Measurements from ENCODE around the gene HOXB8.

DNA sequence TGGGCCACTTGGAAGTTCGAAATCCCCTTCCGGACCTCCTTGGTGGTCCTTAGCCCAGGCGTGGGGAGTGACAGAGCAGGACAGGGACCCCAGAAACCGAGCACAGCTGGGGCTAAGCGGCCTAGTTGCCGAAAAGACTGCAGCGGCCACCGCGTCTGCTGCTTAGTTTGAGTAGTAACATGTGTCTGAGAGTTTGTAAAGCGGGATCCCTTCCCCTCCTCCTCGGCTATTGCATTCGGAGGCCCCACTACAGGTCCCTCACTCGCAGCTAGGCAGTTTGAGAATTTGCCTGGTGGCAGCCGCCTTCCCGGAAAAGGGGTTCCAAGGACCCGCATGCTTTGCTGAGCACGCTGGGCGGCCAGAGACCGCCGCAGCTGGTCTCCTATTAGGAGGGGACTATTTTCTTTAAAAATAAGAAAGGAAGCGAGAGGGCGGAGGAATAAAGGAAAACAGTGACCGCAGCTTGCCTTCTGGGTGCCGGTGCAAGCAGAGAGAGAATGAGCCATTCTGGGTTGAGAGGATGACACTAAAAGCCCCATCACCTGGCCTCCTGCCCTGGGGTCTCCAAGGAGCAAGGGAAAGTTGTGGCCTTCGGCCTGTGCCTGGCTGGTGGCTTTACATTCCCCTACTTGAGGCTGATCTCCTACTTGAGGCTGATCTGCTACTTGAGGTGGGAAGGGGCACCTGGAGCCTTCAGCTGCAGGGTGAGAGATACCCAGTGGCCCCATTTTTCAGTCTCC lies 20.4 kb downstream of the HOXB8 start:
- TF ChIP-seq, protein P1, sequence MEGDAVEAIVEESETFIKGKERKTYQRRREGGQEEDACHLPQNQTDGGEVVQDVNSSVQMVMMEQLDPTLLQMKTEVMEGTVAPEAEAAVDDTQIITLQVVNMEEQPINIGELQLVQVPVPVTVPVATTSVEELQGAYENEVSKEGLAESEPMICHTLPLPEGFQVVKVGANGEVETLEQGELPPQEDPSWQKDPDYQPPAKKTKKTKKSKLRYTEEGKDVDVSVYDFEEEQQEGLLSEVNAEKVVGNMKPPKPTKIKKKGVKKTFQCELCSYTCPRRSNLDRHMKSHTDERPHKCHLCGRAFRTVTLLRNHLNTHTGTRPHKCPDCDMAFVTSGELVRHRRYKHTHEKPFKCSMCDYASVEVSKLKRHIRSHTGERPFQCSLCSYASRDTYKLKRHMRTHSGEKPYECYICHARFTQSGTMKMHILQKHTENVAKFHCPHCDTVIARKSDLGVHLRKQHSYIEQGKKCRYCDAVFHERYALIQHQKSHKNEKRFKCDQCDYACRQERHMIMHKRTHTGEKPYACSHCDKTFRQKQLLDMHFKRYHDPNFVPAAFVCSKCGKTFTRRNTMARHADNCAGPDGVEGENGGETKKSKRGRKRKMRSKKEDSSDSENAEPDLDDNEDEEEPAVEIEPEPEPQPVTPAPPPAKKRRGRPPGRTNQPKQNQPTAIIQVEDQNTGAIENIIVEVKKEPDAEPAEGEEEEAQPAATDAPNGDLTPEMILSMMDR (IDR thresholded peaks at IDR 0.05): no peak
- peak; percentile 55 for TF ChIP-seq POLR2AphosphoS5 (IDR thresholded peaks at IDR 0.05; ENCODE audit: low read depth, low read length)
